Activated CD4-positive, alpha-beta T cell treated with anti-CD3 and anti-CD28 coated beads for 36 hours (primary cell): ENCODE results near the gene FRMD8. TPM values are rescaled to one million over a fixed set of nuclear protein-coding genes. Genes with fewer than 3 reads are reported as not detected.
A peak's percentile ranks its signal among the peaks of the same experiment; 100 is the strongest.

Experiments used
- ATAC-seq: fragments of 200-7000 bp; cut with Tn5 transposase; one replicate; pipeline ENCODE4 v1.10.0; 2021; ENCODE audit warnings: mild to moderate bottlenecking, moderate library complexity
- CTCF ChIA-PET: fragments of 350-600 bp; sonication (Branson Sonifier 250); formaldehyde crosslinking; loops from one replicate; lab custom pipeline; 2021; ENCODE audit warnings: antibody characterized with exemption; lab: Charles Lee
- POLR2A ChIA-PET: fragments of 350-600 bp; sonication (Branson Sonifier 250); formaldehyde crosslinking; loops from one replicate; lab custom pipeline; 2021; ENCODE audit warnings: antibody characterized with exemption, inconsistent platforms; lab: Charles Lee
- DNase-seq: peaks from one replicate; pipeline ENCODE4 v3.0.0-alpha.2; 2020
- H3K27ac Mint-ChIP-seq: one replicate; pipeline ENCODE4 v1.8.0; 2021; ENCODE audit warnings: mixed read lengths
- H3K27me3 Mint-ChIP-seq: one replicate; pipeline ENCODE4 v1.8.0; 2021; ENCODE audit warnings: mixed read lengths
- H3K36me3 Mint-ChIP-seq: one replicate; pipeline ENCODE4 v1.8.0; 2021; ENCODE audit warnings: low read depth, mixed read lengths
- H3K4me1 Mint-ChIP-seq: one replicate; pipeline ENCODE4 v1.8.0; 2021; ENCODE audit warnings: mixed read lengths
- H3K4me3 Mint-ChIP-seq: one replicate; pipeline ENCODE4 v1.8.0; 2021; ENCODE audit warnings: mild to moderate bottlenecking, moderate library complexity, mixed read lengths
- H3K9me3 Mint-ChIP-seq: one replicate; pipeline ENCODE4 v1.8.0; 2021; ENCODE audit warnings: low read depth, mixed read lengths
- intact Hi-C, 2 experiments: fragments of 100-400 bp; cut with DNase I in 1 of 2; cut with micrococcal nuclease in 1 of 2; formaldehyde crosslinking; loops; one replicate each; pipeline versions ENCODE4 v1.14.2 to v1.15.1; 2022 to 2024; cut with DNase I, micrococcal nuclease
- total RNA-seq, 2 experiments: library from RNA; stranded (reverse); gene quantifications; one replicate each; pipeline ENCODE4 v1.2.3, GENCODE V29; 2021

FRMD8 gene, protein sequence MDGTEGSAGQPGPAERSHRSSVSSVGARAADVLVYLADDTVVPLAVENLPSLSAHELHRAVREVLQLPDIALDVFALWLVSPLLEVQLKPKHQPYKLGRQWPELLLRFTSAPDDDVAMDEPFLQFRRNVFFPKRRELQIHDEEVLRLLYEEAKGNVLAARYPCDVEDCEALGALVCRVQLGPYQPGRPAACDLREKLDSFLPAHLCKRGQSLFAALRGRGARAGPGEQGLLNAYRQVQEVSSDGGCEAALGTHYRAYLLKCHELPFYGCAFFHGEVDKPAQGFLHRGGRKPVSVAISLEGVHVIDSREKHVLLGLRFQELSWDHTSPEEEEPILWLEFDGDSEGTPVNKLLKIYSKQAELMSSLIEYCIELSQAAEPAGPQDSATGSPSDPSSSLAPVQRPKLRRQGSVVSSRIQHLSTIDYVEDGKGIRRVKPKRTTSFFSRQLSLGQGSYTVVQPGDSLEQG
- 10 to 100 TPM; 32.7 to 37.5 TPM for total RNA-seq

DNA sequence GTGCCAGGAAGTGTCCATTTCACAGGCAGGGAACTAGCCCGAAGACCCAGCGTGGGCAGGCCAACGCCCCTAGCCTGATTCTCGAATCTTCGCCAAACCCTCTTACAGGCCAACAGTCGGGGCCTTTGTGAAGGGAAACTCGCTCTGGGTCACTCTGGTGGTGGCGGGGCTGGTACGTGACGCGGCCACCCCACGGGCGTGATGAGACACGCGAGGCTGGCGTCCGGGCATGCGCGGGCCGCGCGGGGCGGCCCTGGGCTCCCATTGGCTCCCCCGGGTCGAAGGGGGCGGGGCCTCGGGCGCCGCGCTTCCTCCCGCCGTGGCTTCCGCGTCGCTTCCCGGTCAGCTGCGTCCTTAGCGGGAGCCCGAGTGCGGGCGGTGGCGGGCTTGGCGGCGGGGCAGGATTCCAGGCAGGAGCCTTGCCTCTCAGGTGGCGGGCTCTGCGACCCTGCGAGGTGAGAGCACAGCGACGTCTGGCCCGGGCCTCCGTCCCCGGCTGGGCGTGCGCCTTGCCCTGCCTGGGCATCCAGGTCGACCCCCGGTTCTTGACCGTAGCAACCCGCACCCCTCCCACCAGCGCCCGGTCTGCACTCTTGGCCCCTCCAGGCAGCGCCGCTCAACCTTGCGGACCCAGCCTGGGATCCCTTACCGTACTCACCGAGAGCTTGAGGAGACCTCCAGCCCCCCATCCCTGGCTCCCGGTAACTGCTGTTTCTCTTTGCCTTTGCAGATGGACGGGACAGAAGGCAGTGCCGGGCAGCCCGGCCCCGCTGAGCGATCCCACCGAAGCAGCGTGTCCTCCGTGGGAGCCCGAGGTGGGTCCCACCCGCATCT lies at the start of gene FRMD8:
Gene FRMD8, plus strand, starts transcription at position 331 of the 834 bp plus-strand sequence. Its CDS starts 400 bp downstream, at position 731.
- peak within 1 kb of the TSS; percentile 90 for H3K4me3 Mint-ChIP-seq
- DNase-seq (peak; percentile 90), ATAC-seq (peak; percentile 19)
- peaks cover 15% of the 10 kb centered on the region for H3K36me3 Mint-ChIP-seq
- no peaks in the 10 kb centered on the region for H3K9me3 Mint-ChIP-seq
- ChIA-PET POLR2A (interaction anchor here (0.6 to 1.8 kb wide), 7 partner anchors 30 to 150 kb away, joined by 3 to 13 read pairs (median 4); partner anchors contain the start of gene MALAT1), CTCF (interaction anchor here (0.6 to 4.0 kb wide), 8 partner anchors 30 to 485 kb away, joined by 3 to 27 read pairs (median 4); partner anchors contain the start of gene DPF2)
- intact Hi-C loops, result loop anchor here in 1 of 2 experiments (1.0 kb wide), 2 partner anchors 32 to 154 kb away; partner anchors contain the start of gene TIGD3
- peak within 1 kb of the TSS; percentile 97 for H3K27ac Mint-ChIP-seq
- H3K4me1 Mint-ChIP-seq, result peaks cover 69% of the 10 kb centered on the region
- no peaks in the 10 kb centered on the region for H3K27me3 Mint-ChIP-seq

DNA sequence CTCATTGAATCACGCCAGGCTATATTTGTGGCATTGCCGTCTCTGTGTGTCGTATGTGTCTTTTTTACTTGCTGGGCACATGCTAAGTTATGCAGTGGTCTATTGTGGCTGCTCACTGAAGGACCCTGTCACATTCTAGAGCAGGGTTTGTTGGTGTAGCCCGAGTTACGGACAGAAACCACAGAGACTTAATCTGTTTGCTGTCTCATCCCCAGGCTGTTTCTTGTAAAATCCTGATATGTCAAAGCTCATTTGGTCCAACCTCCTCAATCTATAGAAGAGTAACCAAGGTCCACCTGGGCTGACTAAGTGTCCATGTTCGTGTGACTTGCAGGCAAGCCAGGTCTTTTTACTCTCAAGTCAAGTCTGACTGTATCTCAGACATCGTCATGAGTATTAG lies 47.8 kb upstream of the FRMD8 start:
- H3K27me3 Mint-ChIP-seq, result no peaks in the 10 kb centered on the region
- H3K4me3 Mint-ChIP-seq, result no peak overlapping the region
- H3K27ac Mint-ChIP-seq, result no peak overlapping the region
- DNase-seq (no peak), ATAC-seq (no peak)
- intact Hi-C loops, result no loop called here
- CTCF ChIA-PET, result interaction anchor here (0.7 to 5.3 kb wide), 6 partner anchors 9 to 72 kb away, joined by 3 to 30 read pairs (median 6); no protein-coding TSS in a partner anchor
- H3K36me3 Mint-ChIP-seq, result peaks cover 47% of the 10 kb centered on the region
- POLR2A ChIA-PET, result no interaction called here
- peaks cover 33% of the 10 kb centered on the region for H3K4me1 Mint-ChIP-seq
- no peaks in the 10 kb centered on the region for H3K9me3 Mint-ChIP-seq

- CTCF ChIA-PET, result interaction anchor here (1.6 to 5.3 kb wide), 2 partner anchors 11 to 24 kb away, joined by 7 to 30 read pairs; no protein-coding TSS in a partner anchor
- POLR2A ChIA-PET, result no interaction called here
- H3K4me3 Mint-ChIP-seq, result no peak overlapping the region
- H3K4me1 Mint-ChIP-seq, result peaks cover 25% of the 10 kb centered on the region
- DNase-seq (no peak), ATAC-seq (no peak)
- H3K9me3 Mint-ChIP-seq, result no peaks in the 10 kb centered on the region
- H3K27ac Mint-ChIP-seq, result no peak overlapping the region
- peaks cover 50% of the 10 kb centered on the region for H3K36me3 Mint-ChIP-seq
- intact Hi-C loops, result no loop called here
- no peaks in the 10 kb centered on the region for H3K27me3 Mint-ChIP-seq
Measured at GRCh38 chr11:65340226-65340625, 46.2 kb upstream of the FRMD8 start.

DNA sequence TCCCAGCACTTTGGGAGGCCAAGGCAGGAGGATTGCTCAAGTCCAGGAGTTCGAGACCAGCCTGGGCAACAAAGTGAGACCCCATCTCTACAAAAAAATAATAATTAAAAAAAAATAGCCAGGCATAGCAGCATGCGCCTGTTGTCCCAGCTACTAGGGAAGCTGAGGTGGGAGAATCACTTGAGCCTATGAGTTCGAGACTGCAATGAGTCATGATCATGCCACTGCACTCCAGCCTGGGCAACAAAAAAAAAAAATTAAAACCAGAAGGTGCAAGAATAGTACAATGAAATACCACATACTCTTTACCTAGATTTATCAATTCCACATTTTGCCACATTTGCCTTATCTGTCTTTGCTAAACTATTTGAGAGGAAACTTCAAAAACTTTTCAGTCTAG lies 44.6 kb upstream of the FRMD8 start:
- intact Hi-C loops, result no loop called here
- H3K9me3 Mint-ChIP-seq, result no peaks in the 10 kb centered on the region
- ChIA-PET CTCF (interaction anchor here (1.0 to 5.3 kb wide), 3 partner anchors 9 to 75 kb away, joined by 3 to 30 read pairs (median 6); no protein-coding TSS in a partner anchor), POLR2A (no interaction called here)
- H3K27me3 Mint-ChIP-seq, result no peaks in the 10 kb centered on the region
- ATAC-seq, result no peak
- H3K4me1 Mint-ChIP-seq, result peaks cover 20% of the 10 kb centered on the region
- no peak for DNase-seq
- peaks cover 54% of the 10 kb centered on the region for H3K36me3 Mint-ChIP-seq
- no peak overlapping the region for H3K4me3 Mint-ChIP-seq
- no peak overlapping the region for H3K27ac Mint-ChIP-seq

GRCh38 chr11:65351511-65351910 lies 34.9 kb upstream of the FRMD8 start:
- ATAC-seq (no peak), DNase-seq (no peak)
- intact Hi-C loops, result loop anchor here in 1 of 2 experiments (2.0 kb wide), 1 partner anchor 17 kb away; no protein-coding TSS in a partner anchor
- H3K27ac Mint-ChIP-seq, result peak overlapping the region; percentile 78
- H3K27me3 Mint-ChIP-seq, result no peaks in the 10 kb centered on the region
- H3K4me1 Mint-ChIP-seq, result peaks cover 13% of the 10 kb centered on the region
- peaks cover 30% of the 10 kb centered on the region for H3K36me3 Mint-ChIP-seq
- ChIA-PET POLR2A (interaction anchor here (0.8 kb wide), 1 partner anchor 154 kb away, joined by 4 read pairs; no protein-coding TSS in a partner anchor), CTCF (interaction anchor here (0.7 to 5.4 kb wide), 7 partner anchors 8 to 123 kb away, joined by 3 to 48 read pairs (median 3); partner anchors contain the start of gene DPF2)
- no peak overlapping the region for H3K4me3 Mint-ChIP-seq
- no peaks in the 10 kb centered on the region for H3K9me3 Mint-ChIP-seq

DNA sequence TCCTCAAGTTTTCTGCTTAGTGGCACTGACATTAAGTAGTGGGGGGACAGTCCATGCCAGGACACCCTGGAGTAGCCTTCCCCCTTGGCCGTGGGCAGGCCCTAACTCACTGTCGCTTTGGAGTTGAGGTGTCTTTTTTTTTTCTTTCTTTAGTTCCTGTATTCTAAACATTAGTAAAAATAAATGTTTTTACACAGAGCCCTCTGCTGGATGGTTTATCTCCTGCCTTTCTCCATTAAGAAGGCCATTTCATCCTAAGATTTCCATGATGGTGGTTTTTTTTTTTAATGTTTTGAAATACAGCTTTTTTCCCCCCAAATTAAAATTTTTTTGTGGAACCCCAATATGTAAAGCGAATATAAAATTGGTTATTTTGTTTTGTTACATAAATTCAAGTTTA lies 33.7 kb upstream of the FRMD8 start:
- ATAC-seq, result no peak
- H3K4me1 Mint-ChIP-seq, result peaks cover 13% of the 10 kb centered on the region
- no peak for DNase-seq
- ChIA-PET CTCF (interaction anchor here (0.6 to 5.4 kb wide), 6 partner anchors 9 to 554 kb away, joined by 3 to 48 read pairs (median 3); partner anchors contain the start of gene DPF2), POLR2A (interaction anchor here (0.7 kb wide), 1 partner anchor 34 kb away, joined by 3 read pairs; the partner anchor contains the start of gene FRMD8)
- no peaks in the 10 kb centered on the region for H3K9me3 Mint-ChIP-seq
- intact Hi-C loops, result no loop called here
- H3K27ac Mint-ChIP-seq, result no peak overlapping the region
- no peak overlapping the region for H3K4me3 Mint-ChIP-seq
- no peaks in the 10 kb centered on the region for H3K27me3 Mint-ChIP-seq
- H3K36me3 Mint-ChIP-seq, result peaks cover 27% of the 10 kb centered on the region

- POLR2A ChIA-PET, result interaction anchor here (0.6 kb wide), 1 partner anchor 9 kb away, joined by 3 read pairs; no protein-coding TSS in a partner anchor
- no peak for DNase-seq
- Mint-ChIP-seq H3K4me1 (peaks cover 13% of the 10 kb centered on the region), H3K9me3 (no peaks in the 10 kb centered on the region), H3K36me3 (peaks cover 22% of the 10 kb centered on the region), H3K4me3 (peak overlapping the region; percentile 35), H3K27me3 (no peaks in the 10 kb centered on the region), H3K27ac (no peak overlapping the region)
- ATAC-seq, result no peak
- CTCF ChIA-PET, result interaction anchor here (0.6 to 5.4 kb wide), 3 partner anchors 22 to 553 kb away, joined by 3 to 48 read pairs (median 3); partner anchors contain the start of gene DPF2
- intact Hi-C loops, result no loop called here
Measured at GRCh38 chr11:65353376-65353775, 33.1 kb upstream of the FRMD8 start.

GRCh38 chr11:65353900-65354264 lies 32.6 kb upstream of the FRMD8 start:
- intact Hi-C loops, result loop anchor here in 1 of 2 experiments (1.0 kb wide), 8 partner anchors 20 to 314 kb away; partner anchors contain the start of genes FRMD8, POLA2, SCYL1 and SLC25A45

GRCh38 chr11:65354265-65355012 lies 32.0 kb upstream of the FRMD8 start, which contains the start of gene TIGD3:
TIGD3 (plus strand) TSS chr11:65354751; CDS start chr11:65355809, 1,058 bp downstream.
- Mint-ChIP-seq H3K9me3 (no peaks in the 10 kb centered on the region), H3K4me3 (peak within 1 kb of the TSS; percentile 73), H3K27me3 (no peaks in the 10 kb centered on the region), H3K36me3 (peaks cover 13% of the 10 kb centered on the region), H3K4me1 (peaks cover 13% of the 10 kb centered on the region), H3K27ac (peak within 1 kb of the TSS; percentile 42)
- ChIA-PET POLR2A (interaction anchor here (0.5 to 0.6 kb wide), 2 partner anchors 62 to 145 kb away, joined by 3 read pairs; partner anchors contain the start of gene MALAT1), CTCF (interaction anchor here (0.6 kb wide), 1 partner anchor 25 kb away, joined by 4 read pairs; no protein-coding TSS in a partner anchor)
- intact Hi-C loops, result loop anchor here in 1 of 2 experiments (1.0 kb wide), 8 partner anchors 20 to 314 kb away; partner anchors contain the start of genes FRMD8, POLA2, SCYL1 and SLC25A45
- ATAC-seq (peak; percentile 99), DNase-seq (peak; percentile 98)

More at GRCh38 chr11:65353900-65354264, 32.6 kb upstream of the FRMD8 start:
- ChIA-PET CTCF (interaction anchor here (0.6 kb wide), 1 partner anchor 24 kb away, joined by 4 read pairs; no protein-coding TSS in a partner anchor), POLR2A (interaction anchor here (0.5 to 0.6 kb wide), 3 partner anchors 9 to 145 kb away, joined by 3 read pairs; partner anchors contain the start of gene MALAT1)
- Mint-ChIP-seq H3K9me3 (no peaks in the 10 kb centered on the region), H3K4me1 (peaks cover 13% of the 10 kb centered on the region), H3K4me3 (peak overlapping the region; percentile 35), H3K36me3 (peaks cover 17% of the 10 kb centered on the region), H3K27me3 (no peaks in the 10 kb centered on the region), H3K27ac (peak overlapping the region; percentile 32)
- ATAC-seq (no peak), DNase-seq (no peak)
